ENCODE data around the gene SCNM1. TPM values are rescaled to one million over a fixed set of nuclear protein-coding genes. Genes with fewer than 3 reads are reported as not detected.
A peak's percentile ranks its signal among the peaks of the same experiment; 100 is the strongest.

Gene SCNM1
- total and polyA plus RNA-seq, 2 donors from 2014 or later = 33.4 to 57.7 TPM

- H3K4me1 ChIP-seq (ENCODE audit: control insufficient read depth in 2 of 3, insufficient read depth in 2 of 3, low read depth in 1 of 3, low read length in 3 of 3) = peaks cover 5 to 11% (median 6%) of the 10 kb centered on the region in 3 donors
- peak within 1 kb of the TSS; percentile 83 to 91 (median 90) for H3K9ac ChIP-seq (ENCODE audit: low read length in 3 of 3)
- peaks cover 0 to 7% (median 4%) of the 10 kb centered on the region in 3 donors for H3K36me3 ChIP-seq (ENCODE audit: control insufficient read depth in 2 of 3, insufficient read depth in 3 of 3, low read length in 3 of 3)
- TF ChIP-seq CTCF (IDR thresholded peaks at IDR 0.05; ENCODE audit: borderline replicate concordance, extremely low read depth, insufficient read depth) = peak; percentile 24
- H3K4me3 ChIP-seq (ENCODE audit: low read length in 3 of 3) = peak within 1 kb of the TSS; percentile 92 to 99 (median 92)
- H3K9me3 ChIP-seq (ENCODE audit: control insufficient read depth in 2 of 3, insufficient read depth in 1 of 3, low read length in 3 of 3) = no peaks in the 10 kb centered on the region
- peak within 1 kb of the TSS; percentile 67 to 69 for H3K27ac ChIP-seq (ENCODE audit: low read depth in 2 of 2, low read length in 2 of 2)
- intact Hi-C loops (cut with DNase I) = no loop called here
- DNase-seq (peak; percentile 91 to 97 (median 93)), FAIRE-seq (no peak)
- no peaks in the 10 kb centered on the region for H3K27me3 ChIP-seq (ENCODE audit: control insufficient read depth, insufficient read depth, low read length)
Observed at GRCh38 chr1:151189637-151190445, 23.9 kb downstream of the SCNM1 start, which contains the start of gene VPS72. TSS of gene VPS72 (minus strand) at chr1:151190197. CDS start at chr1:151190121, 76 bp downstream.

DNA sequence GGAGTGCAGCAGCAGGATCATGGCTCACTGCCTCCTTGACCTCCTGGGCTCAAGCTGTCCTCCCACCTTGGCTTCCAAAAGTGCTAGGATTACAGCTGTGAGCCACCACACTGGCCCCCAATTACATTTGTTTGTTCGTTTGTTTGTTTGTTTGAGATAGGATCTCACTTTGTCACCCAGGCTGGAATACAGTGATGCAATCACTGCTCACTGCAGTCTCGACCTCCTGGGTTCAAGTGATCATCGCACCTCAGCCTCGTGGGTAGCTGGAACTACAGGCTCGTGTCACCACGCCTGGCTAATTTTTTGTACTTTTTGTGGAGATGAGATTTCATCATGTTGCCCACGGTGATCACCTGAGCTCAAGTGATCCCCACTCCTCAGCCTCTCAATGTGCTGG is 26.1 kb downstream of the SCNM1 start:
- FAIRE-seq = no peak
- no peak overlapping the region for H3K9ac ChIP-seq (ENCODE audit: low read length in 3 of 3)
- DNase-seq = no peak
- TF ChIP-seq CTCF (IDR thresholded peaks at IDR 0.05; ENCODE audit: borderline replicate concordance, extremely low read depth, insufficient read depth) = no peak
- H3K4me3 ChIP-seq (ENCODE audit: low read length in 3 of 3) = no peak overlapping the region
- no peaks in the 10 kb centered on the region for H3K27me3 ChIP-seq (ENCODE audit: control insufficient read depth, insufficient read depth, low read length)
- H3K27ac ChIP-seq (ENCODE audit: low read depth in 2 of 2, low read length in 2 of 2) = no peak overlapping the region
- H3K4me1 ChIP-seq (ENCODE audit: control insufficient read depth in 2 of 3, insufficient read depth in 2 of 3, low read depth in 1 of 3, low read length in 3 of 3) = peaks cover 5 to 11% (median 6%) of the 10 kb centered on the region in 3 donors
- H3K36me3 ChIP-seq (ENCODE audit: control insufficient read depth in 2 of 3, insufficient read depth in 3 of 3, low read length in 3 of 3) = no peaks in the 10 kb centered on the region
- no peaks in the 10 kb centered on the region for H3K9me3 ChIP-seq (ENCODE audit: control insufficient read depth in 2 of 3, insufficient read depth in 1 of 3, low read length in 3 of 3)
- intact Hi-C loops (cut with DNase I) = no loop called here

- TF ChIP-seq CTCF (IDR thresholded peaks at IDR 0.05; ENCODE audit: borderline replicate concordance, extremely low read depth, insufficient read depth) = no peak
- intact Hi-C loops (cut with DNase I) = no loop called here
- no peak for DNase-seq
- H3K27ac ChIP-seq (ENCODE audit: low read depth in 2 of 2, low read length in 2 of 2) = no peak overlapping the region
- no peak overlapping the region for H3K4me3 ChIP-seq (ENCODE audit: low read length in 3 of 3)
- no peaks in the 10 kb centered on the region for H3K27me3 ChIP-seq (ENCODE audit: control insufficient read depth, insufficient read depth, low read length)
- no peak for FAIRE-seq
- H3K36me3 ChIP-seq (ENCODE audit: control insufficient read depth in 2 of 3, insufficient read depth in 3 of 3, low read length in 3 of 3) = no peaks in the 10 kb centered on the region
- H3K9ac ChIP-seq (ENCODE audit: low read length in 3 of 3) = no peak overlapping the region
- peaks cover 5 to 17% (median 10%) of the 10 kb centered on the region in 3 donors for H3K4me1 ChIP-seq (ENCODE audit: control insufficient read depth in 2 of 3, insufficient read depth in 2 of 3, low read depth in 1 of 3, low read length in 3 of 3)
- H3K9me3 ChIP-seq (ENCODE audit: control insufficient read depth in 2 of 3, insufficient read depth in 1 of 3, low read length in 3 of 3) = no peaks in the 10 kb centered on the region
Observed at GRCh38 chr1:151193304-151193703, 27.4 kb downstream of the SCNM1 start.
